Omental fat pad (tissue), 4 donors: ENCODE measurements around the gene SPRYD4. TPM values are rescaled to one million over a fixed set of nuclear protein-coding genes. Genes with fewer than 3 reads are reported as not detected.

Experiments used
- ATAC-seq: fragments of 150-250 bp; one replicate; pipeline ENCODE4 v1.9.1; 2016; ENCODE audit warnings: mild to moderate bottlenecking, moderate library complexity; ENCODE audit not compliant: low FRiP score
- DNase-seq: peaks from one replicate; pipeline ENCODE4 v3.0.0-alpha.2; 2019; ENCODE audit warnings: low spot score
- total RNA-seq, 4 donors: library from RNA; depleted of rRNA; stranded (reverse); fragments of >200 nt; gene quantifications; one replicate each; pipeline ENCODE4 v1.1.0, GENCODE V29; 2016
- TF ChIP-seq, protein P1 (sequence below), 3 donors: fragments of 450-650 bp; IDR thresholded peaks; one replicate each; pipeline ENCODE4 v1.5.1; 2016 to 2017; ENCODE audit warnings: antibody characterized with exemption in 3 of 3, mild to moderate bottlenecking in 3 of 3, moderate library complexity in 2 of 3

Gene SPRYD4
- total RNA-seq, 4 donors from 2014 or later: 2.3 to 4.7 (median 2.9) TPM

DNA sequence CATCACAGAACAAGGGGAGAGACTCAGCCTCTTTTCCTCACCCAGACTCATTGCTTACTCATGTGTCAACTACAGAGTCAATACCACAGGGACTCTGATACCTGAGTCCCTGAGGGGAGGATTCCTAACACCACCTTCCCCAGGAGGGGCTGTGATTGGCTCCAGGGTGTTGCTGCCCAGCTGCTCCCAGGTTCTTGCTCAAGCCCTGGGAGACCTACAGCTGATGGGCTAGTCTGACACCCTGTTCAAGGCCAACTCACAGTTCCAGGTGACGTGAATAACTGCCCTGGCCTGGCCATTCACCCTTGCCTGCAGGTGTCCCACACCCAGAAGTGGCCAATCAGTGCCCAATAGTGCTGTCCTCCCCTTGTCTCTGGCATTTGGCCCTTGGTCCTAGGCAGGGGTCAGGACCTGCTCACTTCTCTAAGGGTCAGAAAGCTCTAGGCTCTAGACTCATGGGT lies 8.6 kb downstream of the SPRYD4 start:
- ATAC-seq: no peak
- TF ChIP-seq, protein P1, sequence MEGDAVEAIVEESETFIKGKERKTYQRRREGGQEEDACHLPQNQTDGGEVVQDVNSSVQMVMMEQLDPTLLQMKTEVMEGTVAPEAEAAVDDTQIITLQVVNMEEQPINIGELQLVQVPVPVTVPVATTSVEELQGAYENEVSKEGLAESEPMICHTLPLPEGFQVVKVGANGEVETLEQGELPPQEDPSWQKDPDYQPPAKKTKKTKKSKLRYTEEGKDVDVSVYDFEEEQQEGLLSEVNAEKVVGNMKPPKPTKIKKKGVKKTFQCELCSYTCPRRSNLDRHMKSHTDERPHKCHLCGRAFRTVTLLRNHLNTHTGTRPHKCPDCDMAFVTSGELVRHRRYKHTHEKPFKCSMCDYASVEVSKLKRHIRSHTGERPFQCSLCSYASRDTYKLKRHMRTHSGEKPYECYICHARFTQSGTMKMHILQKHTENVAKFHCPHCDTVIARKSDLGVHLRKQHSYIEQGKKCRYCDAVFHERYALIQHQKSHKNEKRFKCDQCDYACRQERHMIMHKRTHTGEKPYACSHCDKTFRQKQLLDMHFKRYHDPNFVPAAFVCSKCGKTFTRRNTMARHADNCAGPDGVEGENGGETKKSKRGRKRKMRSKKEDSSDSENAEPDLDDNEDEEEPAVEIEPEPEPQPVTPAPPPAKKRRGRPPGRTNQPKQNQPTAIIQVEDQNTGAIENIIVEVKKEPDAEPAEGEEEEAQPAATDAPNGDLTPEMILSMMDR (IDR thresholded peaks at IDR 0.05): no peak
- DNase-seq: no peak

DNA sequence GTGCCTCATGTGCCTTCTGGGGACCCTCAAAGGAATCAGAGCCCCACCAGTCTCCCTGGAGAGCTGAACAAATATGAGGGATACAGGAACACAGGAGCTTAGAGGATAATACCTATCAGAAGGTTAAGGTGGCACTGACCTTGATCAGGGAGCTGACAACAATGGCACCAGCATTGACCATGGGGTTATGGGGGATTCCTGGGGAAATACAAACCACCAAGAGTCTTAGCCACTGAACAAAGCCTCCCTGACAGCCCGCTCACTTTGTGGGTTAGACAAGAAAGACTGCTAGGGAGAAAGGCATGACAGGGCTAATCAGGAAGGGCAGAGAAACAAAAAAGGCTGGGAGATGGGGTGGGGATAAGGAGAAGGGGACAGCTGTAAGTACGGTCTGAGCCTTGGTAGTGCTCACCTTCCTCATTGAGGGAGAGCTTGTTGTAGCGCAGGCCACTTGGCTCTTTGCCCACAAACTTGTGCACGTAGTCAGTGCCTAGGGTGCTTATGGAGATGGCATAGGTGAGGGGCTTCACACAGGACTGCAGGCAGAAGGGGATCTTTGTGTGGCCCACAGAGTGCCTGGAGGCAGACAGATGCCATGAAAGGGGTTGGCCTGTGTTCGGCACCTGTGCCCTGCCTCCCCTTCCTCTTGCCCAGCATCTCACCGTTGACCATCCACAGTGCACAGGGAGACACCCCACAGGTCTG lies 9.3 kb downstream of the SPRYD4 start:
- DNase-seq (no peak), ATAC-seq (no peak)
- TF ChIP-seq, protein P1 (IDR thresholded peaks at IDR 0.05): no peak

DNA sequence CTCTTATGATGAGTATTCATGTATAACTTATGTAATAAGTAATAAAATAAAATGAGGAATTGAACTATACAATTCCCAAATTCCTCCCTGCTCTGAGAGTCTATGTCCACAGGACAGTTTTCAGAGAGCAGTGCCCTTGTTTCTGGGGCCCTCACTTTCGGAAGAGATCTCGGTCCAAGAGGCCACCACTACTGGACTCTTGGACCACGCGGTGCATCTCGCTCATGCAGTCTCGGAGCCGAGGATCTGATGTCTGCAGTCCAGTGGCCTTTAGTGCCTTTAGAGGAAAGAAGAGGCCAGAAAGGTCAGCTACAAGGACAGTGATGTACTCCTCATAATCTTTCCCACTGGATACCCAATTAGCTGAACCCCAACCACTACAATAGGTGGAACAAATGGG lies 11.2 kb downstream of the SPRYD4 start:
- DNase-seq (no peak), ATAC-seq (no peak)
- TF ChIP-seq, protein P1 (IDR thresholded peaks at IDR 0.05): no peak

DNA sequence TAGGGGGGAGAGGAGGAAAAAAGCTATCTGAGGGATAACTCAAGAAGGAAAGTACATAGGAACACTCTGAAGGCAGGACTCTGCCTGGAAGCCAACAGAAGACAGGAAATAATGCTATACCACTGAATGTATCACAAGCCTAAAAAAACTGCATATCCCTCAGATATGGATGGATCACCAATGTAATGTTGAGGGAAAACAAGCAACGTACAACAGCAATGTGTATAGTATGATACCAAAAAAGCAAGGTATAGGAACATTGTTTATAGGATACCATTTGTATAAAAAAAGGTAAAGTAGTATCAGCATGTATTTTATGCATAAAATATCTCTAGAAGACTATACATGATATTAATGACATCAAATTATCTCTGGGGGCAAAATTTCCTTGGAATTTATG lies 16.2 kb downstream of the SPRYD4 start:
- ATAC-seq: no peak
- TF ChIP-seq, protein P1 (IDR thresholded peaks at IDR 0.05): no peak
- no peak for DNase-seq

DNA sequence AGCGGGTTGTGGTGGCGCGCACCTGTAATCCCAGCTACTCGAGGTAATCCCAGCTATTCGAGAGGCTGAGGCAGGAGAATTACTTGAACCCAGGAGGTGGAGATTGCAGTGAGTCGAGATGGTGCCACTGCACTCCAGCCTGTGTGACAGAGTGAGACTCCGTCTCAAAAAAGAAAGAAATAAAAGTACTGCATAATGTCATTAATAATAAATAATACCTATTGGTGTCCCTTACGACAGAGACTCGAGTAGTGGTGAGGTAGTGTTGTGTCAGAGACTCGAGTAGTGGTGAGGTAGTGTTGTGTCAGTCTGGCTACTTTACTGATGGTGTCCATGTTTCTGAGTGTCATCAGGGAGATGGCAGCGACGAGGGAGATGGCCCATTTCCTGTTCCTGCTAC lies 18.3 kb downstream of the SPRYD4 start:
- TF ChIP-seq, protein P1 (IDR thresholded peaks at IDR 0.05): no peak
- ATAC-seq: no peak

DNA sequence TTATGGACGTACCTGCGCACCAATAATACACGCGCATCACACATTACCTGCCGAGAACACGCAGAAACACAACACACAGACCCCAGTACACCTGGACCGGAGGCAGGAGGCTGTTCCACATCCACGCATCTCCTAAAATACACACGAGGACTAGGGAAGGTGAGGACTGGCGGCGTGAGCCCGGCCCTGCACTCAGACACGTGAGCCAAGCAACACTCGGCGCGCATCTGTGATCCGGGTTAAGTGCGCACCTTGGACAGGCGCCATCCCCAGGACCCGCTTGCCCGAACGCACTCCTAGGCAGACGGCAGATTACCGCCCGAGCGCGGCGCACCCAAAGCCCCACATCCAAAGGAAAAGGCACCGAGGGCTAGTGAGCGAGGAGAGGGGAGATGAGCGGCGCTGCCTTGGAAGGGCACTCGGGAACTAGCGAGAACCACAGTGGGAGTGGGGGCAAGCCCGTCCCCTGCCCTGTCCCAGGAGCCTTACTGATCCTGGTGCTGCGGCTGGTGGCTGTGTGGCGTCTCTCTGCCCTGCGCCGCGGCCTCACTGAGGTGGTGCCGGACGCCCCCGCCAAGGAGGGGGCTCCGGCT lies 19.2 kb downstream of the SPRYD4 start:
- TF ChIP-seq, protein P1 (IDR thresholded peaks at IDR 0.05): no peak
- no peak for DNase-seq

More for the DNA sequence above, 18.3 kb downstream of the SPRYD4 start:
- no peak for DNase-seq

More for the DNA sequence above, 19.2 kb downstream of the SPRYD4 start:
- ATAC-seq: peak; percentile 22
